ENCODE results near the gene CABCOCO1.
A peak's percentile ranks its signal among the peaks of the same experiment; 100 is the strongest.

DNA sequence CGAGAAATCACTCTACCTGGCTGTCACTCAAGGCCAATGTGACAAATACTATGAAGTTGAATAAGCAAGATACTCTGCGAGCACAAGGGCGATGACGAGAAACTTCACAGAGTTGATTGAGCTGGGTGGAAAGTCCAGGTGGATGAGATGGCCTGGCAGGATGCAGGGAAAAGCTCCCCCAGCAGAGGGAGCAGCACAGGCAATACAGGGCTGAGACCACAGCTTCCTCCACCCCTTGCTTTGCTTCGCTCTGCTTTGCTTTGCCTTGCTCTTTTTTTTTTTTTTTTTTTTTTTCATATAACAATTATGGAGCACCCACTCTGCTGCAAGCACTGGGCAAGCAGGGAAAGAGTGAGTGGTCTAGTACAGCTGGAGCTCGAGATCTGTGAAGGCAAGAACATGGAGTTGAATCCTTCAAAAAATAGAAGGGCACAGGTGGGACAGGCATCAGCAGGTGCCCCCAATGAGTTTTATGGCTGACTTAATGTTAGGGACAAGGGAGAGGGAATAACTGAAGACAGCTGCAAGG is 88.3 kb downstream of the CABCOCO1 start:
- TF ChIP-seq RFX5 (IDR thresholded peaks at IDR 0.05; ENCODE audit: low read length), result no peak
- TF ChIP-seq CTCF (IDR thresholded peaks at IDR 0.05), result peak; percentile 66
- no peak for TF ChIP-seq YY1 (IDR thresholded peaks at IDR 0.05; ENCODE audit: low read depth)
- TF ChIP-seq POLR2AphosphoS5 (IDR thresholded peaks at IDR 0.05; ENCODE audit: low read depth, low read length), result no peak
- TF ChIP-seq EP300 (IDR thresholded peaks at IDR 0.05; ENCODE audit: borderline replicate concordance in 1 of 2, low read depth in 1 of 2, low read length in 1 of 2), result no peak
- TF ChIP-seq, protein P1, sequence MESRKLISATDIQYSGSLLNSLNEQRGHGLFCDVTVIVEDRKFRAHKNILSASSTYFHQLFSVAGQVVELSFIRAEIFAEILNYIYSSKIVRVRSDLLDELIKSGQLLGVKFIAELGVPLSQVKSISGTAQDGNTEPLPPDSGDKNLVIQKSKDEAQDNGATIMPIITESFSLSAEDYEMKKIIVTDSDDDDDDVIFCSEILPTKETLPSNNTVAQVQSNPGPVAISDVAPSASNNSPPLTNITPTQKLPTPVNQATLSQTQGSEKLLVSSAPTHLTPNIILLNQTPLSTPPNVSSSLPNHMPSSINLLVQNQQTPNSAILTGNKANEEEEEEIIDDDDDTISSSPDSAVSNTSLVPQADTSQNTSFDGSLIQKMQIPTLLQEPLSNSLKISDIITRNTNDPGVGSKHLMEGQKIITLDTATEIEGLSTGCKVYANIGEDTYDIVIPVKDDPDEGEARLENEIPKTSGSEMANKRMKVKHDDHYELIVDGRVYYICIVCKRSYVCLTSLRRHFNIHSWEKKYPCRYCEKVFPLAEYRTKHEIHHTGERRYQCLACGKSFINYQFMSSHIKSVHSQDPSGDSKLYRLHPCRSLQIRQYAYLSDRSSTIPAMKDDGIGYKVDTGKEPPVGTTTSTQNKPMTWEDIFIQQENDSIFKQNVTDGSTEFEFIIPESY (IDR thresholded peaks at IDR 0.05; ENCODE audit: borderline replicate concordance, low read depth), result no peak
- peak; percentile 78 for TF ChIP-seq SMC3 (IDR thresholded peaks at IDR 0.05; ENCODE audit: low read depth, low read length)
- TF ChIP-seq RAD21 (IDR thresholded peaks at IDR 0.05; ENCODE audit: low read length), result peak; percentile 64
